DMS153 treated with DMSO at 0.1 percent for 48 hours (cell line): Measurements from ENCODE around the gene SPAG9.
A peak's percentile ranks its signal among the peaks of the same experiment; 100 is the strongest.
"Not testable (repeated sequence)": the region's sequence is repeated elsewhere in the genome, so short reads cannot be mapped to it uniquely, and the experiment has no call there.

Experiments used
- DNase-seq: peaks from one replicate; lab custom pipeline; 2025; ENCODE audit not compliant: unreplicated experiment; lab: John Stamatoyannopoulos, UW

SPAG9 gene

DNA sequence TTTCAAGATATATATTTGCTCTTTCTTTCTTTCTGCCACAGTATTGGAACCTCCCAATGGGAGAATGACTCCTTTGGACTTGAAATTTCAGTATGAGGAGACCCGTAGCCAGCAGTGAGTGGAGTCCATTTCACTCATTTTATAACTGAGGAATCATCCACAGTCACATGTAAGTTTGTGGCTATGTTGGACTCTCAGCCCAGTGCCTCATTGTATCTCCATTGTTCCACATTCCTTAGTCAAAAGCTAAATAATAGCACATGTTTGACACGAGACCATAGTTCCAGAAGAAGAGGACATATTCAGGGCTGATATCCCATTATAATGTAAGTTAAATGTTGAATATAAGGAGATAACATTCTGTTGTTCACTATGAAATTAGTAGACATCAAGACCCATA is 12.7 kb upstream of the SPAG9 start:
- DNase-seq: no peak

- DNase-seq: no peak
Measured at GRCh38 chr17:51132964-51133319, 12.3 kb upstream of the SPAG9 start.

DNA sequence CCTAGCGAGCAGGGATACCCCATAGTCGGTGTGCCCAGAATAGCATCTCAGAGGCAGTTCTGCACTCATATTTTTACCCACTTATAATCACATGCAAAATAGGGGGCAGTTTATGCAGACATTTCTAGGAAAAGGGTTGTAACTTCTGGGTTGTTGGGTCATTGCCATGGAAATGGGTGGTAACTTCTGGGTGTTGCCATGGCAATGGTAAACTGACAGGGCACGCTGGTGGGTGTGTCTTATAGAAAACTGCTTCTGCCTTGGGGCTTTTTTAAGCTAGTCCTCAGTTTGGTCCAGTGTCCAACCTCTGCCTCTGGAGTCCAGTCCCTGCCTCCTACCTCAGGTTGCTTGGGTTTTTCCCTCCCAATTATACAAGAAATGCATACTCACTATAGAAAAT is 7.4 kb upstream of the SPAG9 start:
- DNase-seq: no peak

DNA sequence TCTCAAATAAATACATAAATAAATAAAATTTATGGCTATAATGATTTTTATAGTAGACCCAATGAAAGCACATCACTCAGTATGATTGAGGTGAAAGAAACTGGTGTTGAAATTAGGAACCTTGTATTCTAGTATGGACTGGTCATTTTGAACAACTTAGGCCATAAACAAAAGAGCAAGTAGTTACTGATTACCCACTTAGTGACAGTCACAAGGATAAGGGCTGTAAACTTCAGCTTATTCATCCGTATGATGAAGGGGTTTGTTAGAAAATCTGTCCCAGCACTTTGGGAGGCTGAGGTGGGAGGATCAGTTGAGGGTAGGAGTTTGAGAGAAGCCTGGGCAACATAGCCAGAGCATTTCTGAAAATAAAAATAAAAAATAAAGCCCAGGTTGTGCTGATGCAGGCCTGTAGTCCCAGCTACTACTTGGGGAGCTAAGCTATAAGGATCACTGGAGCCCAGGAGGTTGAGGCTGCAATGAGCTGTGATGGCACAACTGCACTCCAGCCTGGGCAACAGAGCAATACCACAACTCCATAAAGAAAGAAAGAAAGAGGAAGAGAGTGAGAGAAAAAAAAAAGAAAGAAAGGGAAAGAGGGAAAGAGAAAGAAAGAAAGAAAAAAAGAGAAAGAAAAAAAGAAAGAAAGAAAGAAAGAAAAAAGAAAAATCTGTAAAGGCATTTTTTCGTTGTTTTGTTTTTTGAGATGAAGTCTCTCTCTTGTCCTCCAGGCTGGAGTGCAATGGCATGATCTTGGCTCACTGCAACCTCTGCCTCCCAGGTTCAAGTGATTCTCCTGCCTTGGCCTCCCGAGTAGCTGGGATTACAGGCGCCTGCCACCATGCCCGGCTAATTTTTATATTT is 4.2 kb upstream of the SPAG9 start:
- no peak for DNase-seq

GRCh38 chr17:51122473-51123115 is 1.9 kb upstream of the SPAG9 start:
- not testable (repeated sequence) for DNase-seq

GRCh38 chr17:51121620-51122472 is 1.2 kb upstream of the SPAG9 start:
- DNase-seq: peak; percentile 30

GRCh38 chr17:51120357-51120738 is 320 bp downstream of the SPAG9 start:
- peak; percentile 16 for DNase-seq

- peak; percentile 7 for DNase-seq
Measured at GRCh38 chr17:51119415-51120356, 982 bp downstream of the SPAG9 start.

GRCh38 chr17:51118330-51119195 is 2.1 kb downstream of the SPAG9 start:
- DNase-seq: peak; percentile 92

- no peak for DNase-seq
Measured at GRCh38 chr17:51115179-51115578, 5.5 kb downstream of the SPAG9 start.

GRCh38 chr17:51112303-51113222 is 8.1 kb downstream of the SPAG9 start:
- DNase-seq: not testable (repeated sequence)

DNA sequence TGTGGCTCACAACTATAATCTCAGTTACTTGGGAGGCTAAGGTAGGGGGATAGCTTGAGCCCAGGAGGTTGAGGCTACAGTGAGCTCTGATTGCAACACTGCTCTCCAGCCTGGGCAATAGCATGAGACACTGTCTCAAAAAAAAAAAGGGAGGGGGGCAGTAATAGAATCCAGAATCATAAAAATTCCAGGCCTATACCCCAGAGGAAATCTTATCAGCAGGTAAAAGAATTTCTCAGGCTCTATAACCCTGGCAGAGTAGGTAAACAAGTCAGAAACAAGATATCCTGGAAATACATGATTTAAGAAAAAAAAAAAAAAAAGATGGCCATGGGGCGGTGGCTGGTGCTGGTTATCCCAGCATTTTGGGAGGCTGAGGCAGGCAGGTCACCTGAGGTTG is 12.9 kb downstream of the SPAG9 start:
- no peak for DNase-seq

GRCh38 chr17:51103451-51103850 is 17.2 kb downstream of the SPAG9 start:
- no peak for DNase-seq

DNA sequence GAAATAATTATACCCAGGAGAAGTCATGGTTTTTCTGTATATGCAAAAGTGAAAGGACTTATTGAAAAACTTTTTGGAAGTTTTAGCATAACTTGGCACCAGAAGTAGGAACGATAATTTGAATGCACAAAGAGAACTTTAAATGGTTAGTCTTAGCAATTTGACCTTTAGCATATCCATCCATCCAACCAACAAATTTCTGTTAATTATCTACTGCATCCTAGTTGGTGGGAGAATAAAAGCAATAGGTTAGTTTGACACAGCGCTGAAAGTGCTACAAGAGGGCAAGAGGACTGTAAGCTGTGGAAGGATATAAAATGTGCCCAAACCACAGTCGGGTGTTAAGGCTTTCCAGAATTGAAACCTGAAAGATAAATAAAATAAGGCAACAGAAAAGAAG is 17.6 kb downstream of the SPAG9 start:
- no peak for DNase-seq

DNA sequence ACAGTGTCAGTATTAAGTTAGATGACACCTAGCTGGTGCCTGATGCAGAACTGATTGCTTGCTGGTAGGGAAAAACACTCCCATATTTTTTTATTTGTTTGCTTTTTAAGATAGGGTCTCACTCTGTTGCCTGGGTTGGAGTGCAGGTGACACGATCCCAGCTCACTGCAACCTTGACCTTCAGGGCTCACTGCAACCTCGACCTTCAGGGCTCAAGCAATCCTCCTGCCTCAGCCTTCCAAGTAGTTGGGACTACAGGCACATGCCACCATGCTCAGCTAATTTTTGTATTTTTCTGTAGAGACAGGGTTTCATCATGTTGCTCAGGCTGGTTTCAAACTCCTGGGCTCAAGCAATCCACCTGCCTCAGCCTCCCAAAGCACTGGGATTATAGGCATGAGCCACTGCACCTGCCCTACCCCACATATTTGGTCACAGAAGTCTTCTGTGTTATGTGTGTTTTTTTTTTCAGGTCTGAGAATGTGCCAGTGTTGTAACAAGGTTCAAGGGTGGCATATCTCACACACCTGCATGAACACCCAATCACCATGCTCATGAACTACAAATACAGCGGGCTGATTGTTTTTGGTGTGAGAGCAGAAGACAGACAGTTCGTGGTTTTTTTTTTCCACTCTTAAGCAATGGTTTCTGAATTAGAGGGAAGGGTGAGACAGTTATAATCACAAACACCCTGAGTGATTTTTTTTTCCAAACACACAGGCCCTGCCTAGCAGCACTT is 22.8 kb downstream of the SPAG9 start:
- DNase-seq: no peak

DNA sequence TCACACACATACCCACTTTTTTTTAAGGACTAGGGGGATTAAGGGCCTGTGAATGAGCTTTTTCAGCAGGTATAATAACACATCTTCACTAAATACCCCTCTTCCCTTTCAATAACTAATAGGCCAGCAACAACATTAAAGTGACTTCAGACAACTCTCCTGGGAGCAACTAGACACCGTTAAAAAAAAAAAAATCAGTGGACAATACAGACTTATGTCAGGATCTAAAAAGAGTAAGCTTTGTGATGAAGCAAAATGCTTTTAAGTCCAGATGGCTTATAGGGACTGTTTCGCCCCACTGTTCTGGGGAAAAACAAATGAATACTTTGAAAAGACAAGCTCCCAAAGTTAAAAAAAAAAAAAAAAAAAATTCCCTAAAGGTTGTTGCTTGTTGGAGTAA is 29.0 kb downstream of the SPAG9 start:
- DNase-seq: no peak

GRCh38 chr17:51088868-51089267 is 31.8 kb downstream of the SPAG9 start:
- DNase-seq: not testable (repeated sequence)

DNA sequence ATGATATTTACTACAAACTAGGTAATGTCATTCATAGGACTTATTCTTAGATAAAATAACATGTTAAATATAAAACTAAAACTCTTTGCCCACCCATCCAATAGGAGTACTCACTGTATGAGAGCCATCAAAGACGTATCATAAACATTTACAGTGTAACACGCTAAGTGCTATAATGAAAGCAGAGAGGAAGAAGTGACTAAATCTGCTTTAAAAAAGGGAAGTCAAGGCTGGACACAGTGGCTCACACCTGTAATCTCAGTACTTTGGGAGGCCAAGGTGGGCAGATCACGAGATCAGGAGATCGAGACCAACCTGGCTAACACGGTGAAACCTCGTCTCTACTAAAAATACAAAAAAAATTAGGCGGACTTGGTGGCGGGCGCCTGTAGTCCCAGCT is 32.4 kb downstream of the SPAG9 start:
- no peak for DNase-seq
